GM18868 (cell line): ENCODE results near the gene RALGAPA2.

Experiments used
- ATAC-seq: cut with Tn5 transposase; IDR thresholded peaks from one replicate; pipeline ENCODE4 v1.9.1; 2021; ENCODE audit warnings: mild to moderate bottlenecking, moderate library complexity; ENCODE audit not compliant: unreplicated experiment

Gene RALGAPA2

DNA sequence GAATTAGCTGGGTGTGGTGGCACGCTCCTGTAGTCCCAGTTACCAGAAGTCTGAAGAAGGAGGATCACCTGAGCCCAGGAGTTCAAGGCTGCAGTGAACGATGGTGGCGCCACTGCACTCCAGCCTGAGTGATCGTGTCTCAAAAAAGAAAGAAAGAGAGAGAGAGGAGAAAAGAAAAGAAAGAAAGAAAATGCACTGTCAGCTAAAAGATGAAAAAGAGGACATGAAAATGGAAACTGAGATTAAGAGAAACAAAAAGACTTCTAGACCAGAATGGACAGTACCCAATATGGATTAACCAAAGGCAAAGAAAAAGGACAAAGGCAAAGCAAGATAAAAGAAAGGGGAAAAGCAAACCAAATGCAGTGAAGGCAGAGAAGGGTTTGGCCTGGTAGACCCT, 9.0 kb upstream of the RALGAPA2 start:
- ATAC-seq: no peak

DNA sequence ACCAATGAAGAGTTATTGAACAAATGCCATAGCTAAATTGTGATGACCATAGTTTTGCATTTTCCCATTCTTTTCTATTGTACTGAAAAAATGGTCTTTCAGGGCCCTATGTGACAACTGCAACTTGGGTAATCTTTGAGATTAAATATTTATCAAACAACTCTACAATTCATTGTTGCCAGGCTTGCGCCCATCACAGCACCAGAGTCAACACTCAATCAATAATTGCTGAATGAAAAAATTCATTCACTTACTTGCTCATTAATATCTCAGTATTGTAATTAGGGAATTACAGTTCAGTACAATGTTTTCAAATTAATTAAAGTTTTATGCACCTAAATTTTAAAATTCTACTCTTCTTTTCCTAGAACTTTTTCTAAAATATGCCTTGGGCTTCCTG, 7.7 kb upstream of the RALGAPA2 start:
- ATAC-seq: no peak

DNA sequence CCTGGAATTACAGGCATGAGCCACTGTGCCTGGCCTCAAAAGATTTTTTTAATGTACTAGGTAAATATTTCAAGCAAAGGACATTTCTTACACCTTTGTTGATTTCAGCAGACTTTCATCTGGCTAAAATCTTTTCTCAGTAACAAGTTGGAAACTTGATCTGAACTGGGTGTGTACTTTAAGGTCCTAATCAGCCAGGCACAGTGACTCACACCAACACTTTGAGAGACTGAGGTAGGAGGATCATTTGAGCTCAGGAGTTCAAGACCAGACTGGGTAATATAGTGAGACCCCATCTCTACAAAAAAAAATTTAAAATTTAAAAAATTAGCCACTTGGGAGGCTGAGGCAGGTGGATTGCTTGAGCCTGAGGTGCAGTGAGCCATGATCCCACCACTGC, 7.0 kb upstream of the RALGAPA2 start:
- ATAC-seq: no peak

- no peak for ATAC-seq
Observed at GRCh38 chr20:20713244-20713765, 861 bp upstream of the RALGAPA2 start.

DNA sequence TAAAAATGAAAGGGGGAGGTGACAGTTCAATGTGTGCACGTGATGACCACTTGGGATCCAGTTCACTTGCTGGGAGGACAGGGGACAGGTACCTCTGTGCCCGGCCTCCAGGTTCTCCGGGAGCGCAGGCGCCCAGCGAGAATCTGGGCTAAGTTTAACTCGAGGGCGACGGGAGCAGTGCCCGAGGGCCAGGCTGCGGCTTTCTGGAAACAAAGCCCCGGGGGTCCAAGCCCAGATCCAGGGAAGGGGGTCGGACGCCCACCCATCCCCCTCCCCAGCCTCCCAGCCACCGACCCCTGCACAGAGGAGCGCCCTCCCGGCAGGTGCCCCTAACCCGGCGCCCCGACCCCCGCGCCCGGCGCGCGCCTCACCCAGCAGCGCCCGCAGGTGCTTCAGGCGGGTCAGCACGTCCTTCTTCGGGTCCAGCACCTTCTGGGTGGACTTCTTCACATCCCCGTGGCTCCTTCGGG, 405 bp downstream of the RALGAPA2 start:
- no peak for ATAC-seq

- ATAC-seq: no peak
Observed at GRCh38 chr20:20711413-20711812, 1.0 kb downstream of the RALGAPA2 start.

- ATAC-seq: peak; percentile 36
Observed at GRCh38 chr20:20710443-20711315, 1.8 kb downstream of the RALGAPA2 start.

- ATAC-seq: no peak
Observed at GRCh38 chr20:20709887-20710286, 2.6 kb downstream of the RALGAPA2 start.

DNA sequence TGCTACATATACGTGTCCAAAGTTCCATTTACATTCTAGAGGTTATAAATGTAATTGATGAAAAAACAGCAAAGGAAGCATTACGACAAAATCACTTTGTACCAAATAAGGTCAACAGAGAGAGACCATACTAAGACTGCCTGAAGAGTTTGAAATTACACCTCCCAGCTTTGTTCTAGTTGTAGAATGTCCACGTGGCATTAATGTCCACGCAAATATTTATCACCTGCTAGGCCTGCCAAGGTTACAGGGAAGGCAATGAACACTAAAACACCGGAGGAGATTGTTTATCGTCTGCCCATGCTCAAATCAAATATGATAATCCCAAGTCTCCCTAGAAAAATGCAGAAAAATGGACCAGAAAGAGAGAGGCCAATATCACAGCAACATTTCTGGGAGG, 6.2 kb downstream of the RALGAPA2 start:
- ATAC-seq: no peak

- ATAC-seq: peak; percentile 41
Observed at GRCh38 chr20:20702330-20703245, 9.9 kb downstream of the RALGAPA2 start.

GRCh38 chr20:20699917-20700316, 12.5 kb downstream of the RALGAPA2 start:
- ATAC-seq: no peak

- ATAC-seq: no peak
Observed at GRCh38 chr20:20699144-20699543, 13.3 kb downstream of the RALGAPA2 start.

GRCh38 chr20:20697325-20697845, 15.1 kb downstream of the RALGAPA2 start:
- ATAC-seq: no peak

- ATAC-seq: no peak
Observed at GRCh38 chr20:20695250-20695816, 17.1 kb downstream of the RALGAPA2 start.

DNA sequence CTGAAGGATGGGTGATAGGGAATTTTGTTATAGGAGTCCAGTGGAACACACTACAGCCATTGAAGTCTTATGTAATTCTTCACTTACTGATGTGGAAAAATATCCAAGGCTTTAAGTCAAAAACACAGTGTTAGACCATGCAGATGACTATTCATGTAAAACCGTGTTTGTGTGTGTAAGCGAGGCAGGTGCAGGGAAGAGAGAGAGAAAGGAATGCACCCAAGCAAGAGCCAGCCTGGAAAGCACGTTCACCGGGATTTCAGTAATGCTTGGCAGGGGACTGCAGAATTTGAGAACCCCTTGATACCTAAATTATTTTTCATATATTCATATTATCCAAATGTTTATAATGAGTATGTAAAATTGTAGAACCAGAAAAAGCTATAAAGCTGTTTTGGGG, 17.9 kb downstream of the RALGAPA2 start:
- ATAC-seq: no peak

GRCh38 chr20:20692587-20692986, 19.9 kb downstream of the RALGAPA2 start:
- ATAC-seq: no peak

GRCh38 chr20:20691477-20692235, 20.8 kb downstream of the RALGAPA2 start:
- peak; percentile 62 for ATAC-seq

DNA sequence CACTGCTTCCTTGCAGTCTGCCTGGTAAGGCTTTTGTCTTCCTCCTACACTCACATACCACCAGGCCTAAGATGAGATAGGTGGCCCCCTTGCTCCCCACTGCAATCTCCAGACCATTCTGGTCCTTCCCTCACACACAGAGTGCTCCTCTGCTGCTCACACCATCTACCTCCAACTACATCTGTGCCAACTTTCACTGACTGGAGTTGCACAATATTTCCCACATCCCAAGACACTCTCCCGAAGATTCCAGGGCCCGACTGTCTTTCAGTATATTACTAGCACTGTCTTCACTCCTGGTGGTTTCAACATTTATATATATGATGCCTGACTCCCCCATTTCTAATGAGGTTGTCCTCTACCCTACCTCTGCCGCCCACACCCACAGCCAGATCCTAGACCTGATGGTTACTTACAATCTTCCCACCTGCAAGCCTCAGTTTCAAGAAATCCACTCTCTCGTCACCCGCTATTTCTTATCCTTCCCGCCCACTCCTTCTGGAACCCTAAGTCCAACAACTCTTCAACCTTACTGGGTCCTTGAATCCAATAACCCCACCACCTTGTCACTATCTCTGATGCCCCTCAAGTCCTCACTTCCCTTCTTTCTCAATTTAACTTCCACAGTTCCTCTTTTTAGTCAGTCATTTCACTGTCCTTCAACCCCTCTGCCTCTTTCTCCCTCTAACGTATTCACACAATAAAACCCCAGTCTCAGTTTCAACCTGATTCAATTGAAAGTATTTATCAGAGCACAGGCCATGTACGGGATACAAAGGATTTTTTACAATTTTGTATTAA, 21.6 kb downstream of the RALGAPA2 start:
- peak; percentile 84 for ATAC-seq

DNA sequence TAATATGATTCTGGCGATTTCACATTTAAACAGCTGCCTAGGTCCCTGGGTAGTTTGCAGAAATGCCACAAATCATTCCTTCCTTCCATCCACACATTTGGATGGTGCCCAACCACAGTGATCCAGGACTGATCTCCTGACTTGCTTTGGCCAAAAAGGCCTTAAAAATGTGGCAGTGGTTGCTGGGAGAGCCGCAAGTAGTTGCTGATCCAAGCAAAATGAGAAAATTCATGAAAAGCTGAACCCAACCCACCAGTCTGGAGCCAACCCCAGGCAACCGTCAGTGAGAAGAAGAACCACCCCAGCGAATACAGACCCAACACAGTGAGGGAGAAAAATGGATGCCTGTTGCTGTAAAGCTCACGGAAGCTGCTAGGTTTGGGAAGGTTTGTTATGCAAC, 25.1 kb downstream of the RALGAPA2 start:
- no peak for ATAC-seq
